HepG2 (cell line): ENCODE results near the gene ZNF616. TPM values are rescaled to one million over a fixed set of nuclear protein-coding genes. Genes with fewer than 3 reads are reported as not detected.

Experiments
- ATAC-seq: fragments of 200-7000 bp; cut with Tn5 transposase; 3 replicates; pipeline ENCODE4 v1.9.1; 2020; ENCODE audit warnings: mild to moderate bottlenecking, moderate library complexity
- BruUV-seq: library from RNA; stranded (reverse); fragments of 400-500 nt; replicated peaks from 2 replicates; lab custom pipeline; 2021; lab: Mats Ljungman, UMichigan
- CTCF ChIA-PET: fragments of 300-600 bp; formaldehyde crosslinking; extraction: SDS; loops from one replicate; lab custom pipeline; 2021; ENCODE audit warnings: low total read pairs, inconsistent platforms, low intra/inter-chr PET ratio; lab: Yijun Ruan, JAX
- POLR2A ChIA-PET: fragments of 350-600 bp; sonication (Branson Sonifier 250); formaldehyde crosslinking; loops from one replicate; lab custom pipeline; 2020; ENCODE audit warnings: antibody characterized with exemption, inconsistent platforms; lab: Yijun Ruan, JAX
- DNase-seq: peaks from one replicate; pipeline ENCODE4 v3.0.0-alpha.2; 2015; ENCODE audit warnings: low spot score
- FAIRE-seq: peaks from 3 replicates; lab custom pipeline; 2011; peaks lifted over from hg19 to GRCh38; lab: Jason Lieb, UNC
- H2AFZ ChIP-seq: one replicate; pipeline ENCODE4 v1.6.1; 2011; ENCODE audit warnings: low read length, inconsistent platforms
- H3K27ac ChIP-seq: fragments of 300-600 bp; 3 replicates; pipeline ENCODE4 v1.8.0; 2011; ENCODE audit warnings: mixed run types, mild to moderate bottlenecking, mixed read lengths, low read length, inconsistent platforms; ENCODE audit not compliant: insufficient read depth; ENCODE audit errors: extremely low read length
- H3K27me3 ChIP-seq, 2 experiments: fragments of 200-600 bp in 1 of 2; 2 replicates in 1 of 2; 3 replicates in 1 of 2; pipeline versions ENCODE4 v1.6.0 to v1.8.0; 2011; ENCODE audit warnings: low read length in 2 of 2, mild to moderate bottlenecking in 2 of 2, moderate library complexity in 2 of 2, inconsistent platforms in 1 of 2; ENCODE audit not compliant: insufficient read depth in 2 of 2, control insufficient read depth in 1 of 2
- H3K36me3 ChIP-seq, 2 experiments: fragments of 200-600 bp in 1 of 2; replicated peaks in 1 of 2; 2 replicates in 1 of 2; 3 replicates in 1 of 2; pipeline versions ENCODE4 v1.5.1 to v1.8.0; 2011; ENCODE audit warnings: low read length in 2 of 2, inconsistent platforms in 1 of 2; ENCODE audit not compliant: insufficient read depth in 2 of 2, control insufficient read depth in 1 of 2
- H3K4me1 ChIP-seq: 2 replicates; pipeline ENCODE4 v1.5.1; 2012; ENCODE audit warnings: low read length, inconsistent platforms; ENCODE audit not compliant: insufficient read depth
- H3K4me2 ChIP-seq: 2 replicates; pipeline ENCODE4 v1.6.0; 2011; ENCODE audit warnings: low read depth, low read length, inconsistent platforms
- H3K4me3 ChIP-seq, 3 experiments: fragments of 200-600 bp in 1 of 3; sonication (generic), shearing (Covaris generic) in 1 of 3; replicated peaks in 1 of 3; 2 replicates each; pipeline ENCODE4 v1.5.1; 2011 to 2016; ENCODE audit warnings: low read length in 3 of 3, inconsistent platforms in 2 of 3, low read depth in 2 of 3, mild to moderate bottlenecking in 2 of 3, control low read depth in 1 of 3, mixed read lengths in 1 of 3; ENCODE audit not compliant: insufficient read depth in 1 of 3
- H3K79me2 ChIP-seq: one replicate; pipeline ENCODE4 v1.6.1; 2011; ENCODE audit warnings: low read length, inconsistent platforms; ENCODE audit not compliant: insufficient read depth
- H3K9ac ChIP-seq: 2 replicates; pipeline ENCODE4 v1.6.0; 2011; ENCODE audit warnings: mild to moderate bottlenecking, low read depth, low read length, inconsistent platforms; ENCODE audit not compliant: insufficient read depth
- H3K9me3 ChIP-seq: 2 replicates; pipeline ENCODE4 v1.5.1; 2012; ENCODE audit warnings: mild to moderate bottlenecking, low read length
- H4K20me1 ChIP-seq: 2 replicates; pipeline ENCODE4 v1.6.0; 2011; ENCODE audit warnings: inconsistent platforms, mild to moderate bottlenecking, low read length, moderate library complexity; ENCODE audit not compliant: insufficient read depth
- BHLHE40 ChIP-seq: IDR thresholded peaks from 2 replicates; pipeline ENCODE4 v1.6.1; 2011; ENCODE audit warnings: low read length, improper control_type of control experiment
- GZF1 ChIP-seq: sonication (generic); formaldehyde crosslinking; IDR thresholded peaks from 2 replicates; pipeline ENCODE4 v1.5.1; 2020; ENCODE audit warnings: mild to moderate bottlenecking, missing genetic modification reagents
- HNRNPH1 ChIP-seq: fragments of 200-400 bp; formaldehyde crosslinking; optimal IDR thresholded peaks from 2 replicates; pipeline ENCODE3; 2017; ENCODE audit warnings: mild to moderate bottlenecking, low read depth, low read length
- HOXA9 ChIP-seq: sonication (generic); formaldehyde crosslinking; IDR thresholded peaks from 2 replicates; pipeline ENCODE4 v1.8.1; 2022; ENCODE audit warnings: missing genetic modification reagents, mild to moderate bottlenecking, moderate library complexity, borderline replicate concordance
- PCBP2 ChIP-seq: fragments of 200-400 bp; formaldehyde crosslinking; optimal IDR thresholded peaks from 2 replicates; pipeline ENCODE3; 2018; ENCODE audit warnings: low read length, low read depth; ENCODE audit not compliant: poor library complexity, severe bottlenecking
- SP2 ChIP-seq: sonication (generic); formaldehyde crosslinking; IDR thresholded peaks from 2 replicates; pipeline ENCODE4 v1.5.1; 2020; ENCODE audit warnings: mild to moderate bottlenecking, missing genetic modification reagents
- TEAD3 ChIP-seq: optimal IDR thresholded peaks from 2 replicates; pipeline ENCODE3; 2016; ENCODE audit warnings: borderline replicate concordance
- THAP9 ChIP-seq: sonication (generic); formaldehyde crosslinking; IDR thresholded peaks from 2 replicates; pipeline ENCODE4; 2020; ENCODE audit warnings: missing genetic modification reagents, mild to moderate bottlenecking, borderline replicate concordance
- ZBTB4 ChIP-seq: sonication (generic); formaldehyde crosslinking; IDR thresholded peaks from 2 replicates; pipeline ENCODE4 v1.4.0; 2020; ENCODE audit warnings: missing genetic modification reagents, mild to moderate bottlenecking, borderline replicate concordance
- ZFP41 ChIP-seq: sonication (generic); formaldehyde crosslinking; IDR thresholded peaks from 2 replicates; pipeline ENCODE4 v1.4.0; 2020; ENCODE audit warnings: mild to moderate bottlenecking, missing genetic modification reagents, borderline replicate concordance
- ZNF30 ChIP-seq: sonication (generic); formaldehyde crosslinking; IDR thresholded peaks from 2 replicates; pipeline ENCODE4 v1.5.0; 2020; ENCODE audit warnings: mild to moderate bottlenecking, missing genetic modification reagents
- ZNF350 ChIP-seq: sonication (generic); formaldehyde crosslinking; IDR thresholded peaks from 2 replicates; pipeline ENCODE4 v1.4.0; 2020; ENCODE audit warnings: mild to moderate bottlenecking, low read depth, missing genetic modification reagents, borderline replicate concordance
- ZNF543 ChIP-seq: sonication (generic); formaldehyde crosslinking; IDR thresholded peaks from 2 replicates; pipeline ENCODE4 v1.4.0; 2020; ENCODE audit warnings: mild to moderate bottlenecking, missing genetic modification reagents
- ZNF614 ChIP-seq: IDR thresholded peaks from 2 replicates; pipeline ENCODE4 v1.6.1; 2018; ENCODE audit warnings: missing biosample characterization, missing genetic modification reagents, inconsistent platforms, borderline replicate concordance
- ZNF713 ChIP-seq: sonication (generic); formaldehyde crosslinking; IDR thresholded peaks from 2 replicates; pipeline ENCODE4 v1.4.0; 2020; ENCODE audit warnings: mild to moderate bottlenecking, missing genetic modification reagents
- in situ Hi-C: cut with HindIII; loops from 2 replicates; pipeline ENCODE4 v1.10.0; 2017; ENCODE audit warnings: low pct_unique_long_range_greater_than_20kb; ENCODE audit not compliant: extremely low pct_ligation_motif_present
- intact Hi-C: fragments of 100-400 bp; cut with micrococcal nuclease; formaldehyde crosslinking; loops from one replicate; pipeline ENCODE4 v1.10.0; 2022; ENCODE audit not compliant: unreplicated experiment
- polyA plus RNA-seq, 8 experiments: library from polyadenylated mRNA; depleted of rRNA in 3 of 8; stranded (reverse) in 7 of 8; unstranded in 1 of 8; fragments of >200 nt; fragmentation: Illumina TruSeq in 4 of 8; extraction: Trizol in 4 of 8; gene quantifications; 2 replicates each; pipeline versions ENCODE4 v1.2.1 to v1.2.3, GENCODE V29; 2011 to 2016; ENCODE audit warnings: low read depth in 4 of 8, missing spikeins in 1 of 8, mixed read lengths in 1 of 8; ENCODE audit not compliant: insufficient read depth in 1 of 8
- total RNA-seq, 5 experiments: library from RNA; depleted of rRNA; stranded (reverse); fragments of >200 nt; fragmentation: Illumina TruSeq; extraction: Trizol; gene quantifications; 2 replicates each; pipeline ENCODE4 v1.2.3, GENCODE V29; 2016; ENCODE audit warnings: low read depth in 1 of 5

ZNF616 gene
- total and polyA plus RNA-seq, 2 of the 13 experiments (the other 11 are each of a cell fraction or from before 2014, with no cell fraction given) = 2.2 to 10.4 TPM

- TF ChIP-seq TEAD3 (CRISPR knock-in tag) = no peak
Measured at GRCh38 chr19:52155596-52156359, 16.0 kb upstream of the ZNF616 start (continued).

GRCh38 chr19:52148256-52148655 lies 8.5 kb upstream of the ZNF616 start:
- POLR2A ChIA-PET = no interaction called here
- Histone ChIP-seq H3K27ac (no peak overlapping the region), H2AFZ (no peak overlapping the region), H3K27me3 (no peaks in the 10 kb centered on the region; a peak in 1 of 5 replicates), H3K9ac (no peak overlapping the region)
- no peak for FAIRE-seq
- DNase-seq = no peak
- TF ChIP-seq ZNF543 (no peak), TEAD3 (CRISPR knock-in tag) (no peak), HOXA9 (CRISPR knock-in tag) (no peak), ZNF350 (no peak), SP2 (no peak), PCBP2 (no peak), GZF1 (CRISPR knock-in tag) (no peak), THAP9 (CRISPR knock-in tag) (no peak), ZNF614 (CRISPR knock-in tag) (no peak), HNRNPH1 (no peak), ZFP41 (CRISPR knock-in tag) (no peak), BHLHE40 (no peak), ZBTB4 (CRISPR knock-in tag) (no peak), ZNF30 (CRISPR knock-in tag) (no peak), ZNF713 (CRISPR knock-in tag) (no peak)
- TF ChIP-seq, all 625 proteins: peak for 0
- CTCF ChIA-PET = no interaction called here
- no peak for ATAC-seq
- intact Hi-C loops (no loop called here), in situ Hi-C loops (no loop called here)
- BruUV-seq = no TSS peak
- Histone ChIP-seq H3K9me3 (peaks cover 76% of the 10 kb centered on the region), H3K4me3 (no peak overlapping the region), H4K20me1 (no peaks in the 10 kb centered on the region), H3K36me3 (no peaks in the 10 kb centered on the region), H3K4me2 (no peak overlapping the region), H3K4me1 (no peaks in the 10 kb centered on the region), H3K79me2 (no peaks in the 10 kb centered on the region)
